Measurements from ENCODE around the gene CRIP1.

GRCh38 chr14:105461903-105462302 lies 24.8 kb upstream of the CRIP1 start:
- TF ChIP-seq CTCF (IDR thresholded peaks at IDR 0.05) (no peak), ZFX (IDR thresholded peaks at IDR 0.05; ENCODE audit: borderline replicate concordance) (no peak)

All from 22Rv1 (cell line).